HL-60 (cell line): ENCODE results near the gene RBMY1J.
"Not testable (repeated sequence)": the region's sequence is repeated elsewhere in the genome, so short reads cannot be mapped to it uniquely, and the experiment has no call there.

ENCODE experiments used
- POLR2AphosphoS5 ChIP-seq: IDR thresholded peaks from 2 replicates; pipeline ENCODE4 v1.6.1; 2012; ENCODE audit warnings: low read depth
- REST ChIP-seq: IDR thresholded peaks from 2 replicates; pipeline ENCODE4 v1.6.1; 2012; ENCODE audit warnings: low read depth; ENCODE audit not compliant: insufficient replicate concordance
- TF ChIP-seq, protein P1 (sequence below): IDR thresholded peaks from one replicate; pipeline ENCODE4 v1.5.1; 2011; ENCODE audit warnings: low read length, control low read depth, inconsistent platforms; ENCODE audit not compliant: insufficient read depth

- TF ChIP-seq, protein P1, sequence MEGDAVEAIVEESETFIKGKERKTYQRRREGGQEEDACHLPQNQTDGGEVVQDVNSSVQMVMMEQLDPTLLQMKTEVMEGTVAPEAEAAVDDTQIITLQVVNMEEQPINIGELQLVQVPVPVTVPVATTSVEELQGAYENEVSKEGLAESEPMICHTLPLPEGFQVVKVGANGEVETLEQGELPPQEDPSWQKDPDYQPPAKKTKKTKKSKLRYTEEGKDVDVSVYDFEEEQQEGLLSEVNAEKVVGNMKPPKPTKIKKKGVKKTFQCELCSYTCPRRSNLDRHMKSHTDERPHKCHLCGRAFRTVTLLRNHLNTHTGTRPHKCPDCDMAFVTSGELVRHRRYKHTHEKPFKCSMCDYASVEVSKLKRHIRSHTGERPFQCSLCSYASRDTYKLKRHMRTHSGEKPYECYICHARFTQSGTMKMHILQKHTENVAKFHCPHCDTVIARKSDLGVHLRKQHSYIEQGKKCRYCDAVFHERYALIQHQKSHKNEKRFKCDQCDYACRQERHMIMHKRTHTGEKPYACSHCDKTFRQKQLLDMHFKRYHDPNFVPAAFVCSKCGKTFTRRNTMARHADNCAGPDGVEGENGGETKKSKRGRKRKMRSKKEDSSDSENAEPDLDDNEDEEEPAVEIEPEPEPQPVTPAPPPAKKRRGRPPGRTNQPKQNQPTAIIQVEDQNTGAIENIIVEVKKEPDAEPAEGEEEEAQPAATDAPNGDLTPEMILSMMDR: not testable (repeated sequence)
- not testable (repeated sequence) for TF ChIP-seq REST, POLR2AphosphoS5
These were observed 58.8 kb downstream of the RBMY1J start for GRCh38 chrY:22461962-22462361.
